ENCODE data around the gene CPT1C. TPM values are rescaled to one million over a fixed set of nuclear protein-coding genes. Genes with fewer than 3 reads are reported as not detected.

The CPT1C gene
- total and polyA plus RNA-seq, 2 of the 8 experiments (the other 6 are each of a cell fraction or from before 2014, with no cell fraction given) = 79.6 to 91.8 TPM

GRCh38 chr19:49669516-49669915, 21.4 kb upstream of the CPT1C start:
- Histone ChIP-seq H4K20me1 (replicated peaks in 1 of 2; ENCODE audit: control insufficient read depth in 1 of 2, insufficient read depth in 2 of 2, low read length in 2 of 2) (peaks cover 0 to 3% of the 10 kb centered on the region in 2 experiments), H3K4me1 (replicated peaks in 1 of 4; ENCODE audit: control insufficient read depth in 3 of 4, insufficient read depth in 4 of 4, low read length in 3 of 4) (peaks cover 0 to 9% (median 3%) of the 10 kb centered on the region in 4 experiments; a peak in 4 of 7 replicates), H3K9ac (replicated peaks in 1 of 4; ENCODE audit: extremely low read depth in 1 of 4, low read depth in 3 of 4, low read length in 3 of 4) (no peak overlapping the region), H3K79me1 (ENCODE audit: low read depth, low read length) (no peaks in the 10 kb centered on the region; the same call in none of the 2 replicates), H2BK15ac (ENCODE audit: low read length) (no peak overlapping the region), H2BK12ac (ENCODE audit: low read depth, low read length) (no peak overlapping the region), H3K23ac (ENCODE audit: insufficient read length) (no peak overlapping the region), H3K4me3 (ENCODE audit: extremely low read depth in 1 of 4, insufficient read depth in 2 of 4, low read depth in 3 of 4, low read length in 4 of 4) (no peak overlapping the region), H3K27ac (ENCODE audit: low read depth, low read length) (no peak overlapping the region), H2AK5ac (ENCODE audit: low read depth, low read length) (no peak overlapping the region), H2BK120ac (replicated peaks; ENCODE audit: low read depth, low read length) (no peak overlapping the region), H4K5ac (ENCODE audit: insufficient read length, low read depth, low read length) (no peak overlapping the region), H2AFZ (ENCODE audit: low read length) (no peak overlapping the region), H3K23me2 (ENCODE audit: low read depth, low read length) (peaks cover 12% of the 10 kb centered on the region), H4K91ac (replicated peaks; ENCODE audit: insufficient read length, low read length) (no peak overlapping the region), H3K36me3 (ENCODE audit: control insufficient read depth in 2 of 4, insufficient read depth in 4 of 4, low read length in 3 of 4) (peaks cover 2 to 21% (median 9%) of the 10 kb centered on the region in 4 experiments; a peak in 7 of 8 replicates), H4K8ac (ENCODE audit: extremely low read depth, insufficient read depth, low read length) (no peak overlapping the region), H3K14ac (ENCODE audit: insufficient read length) (no peak overlapping the region), H3K56ac (replicated peaks; ENCODE audit: insufficient read length, low read depth, low read length) (no peak overlapping the region), H3K9me3 (ENCODE audit: insufficient read depth in 2 of 2, low read depth in 1 of 2, low read length in 1 of 2) (no peaks in the 10 kb centered on the region), H3K79me2 (ENCODE audit: control insufficient read depth in 1 of 2, insufficient read depth in 2 of 2, low read length in 2 of 2) (peaks cover 5 to 25% of the 10 kb centered on the region in 2 experiments; a peak in 2 of 4 replicates), H3K4me2 (ENCODE audit: insufficient read depth in 1 of 2, low read depth in 2 of 2, low read length in 2 of 2) (no peak overlapping the region), H3K18ac (ENCODE audit: extremely low read depth, low read length) (no peak overlapping the region), H2BK20ac (ENCODE audit: low read length) (no peak overlapping the region), H2BK5ac (ENCODE audit: low read depth, low read length) (no peak overlapping the region), H3K4ac (replicated peaks; ENCODE audit: insufficient read length, low read depth, low read length) (no peak overlapping the region), H3K27me3 (replicated peaks in 1 of 4; ENCODE audit: control insufficient read depth in 3 of 4, extremely low read depth in 1 of 4, insufficient read depth in 3 of 4, low read length in 3 of 4) (no peaks in the 10 kb centered on the region)
- DNase-seq (ENCODE audit: low read depth in 1 of 2, low spot score in 2 of 2) (no peak), FAIRE-seq (no peak)
- ChIA-PET POLR2A (ENCODE audit: partially characterized antibody) (interaction anchor here (1.0 to 18.0 kb wide), 7 partner anchors 4 to 72 kb away, joined by 3 to 275 read pairs (median 6); partner anchors contain the start of genes ADM5, BCL2L12, CPT1C and IRF3), CTCF (ENCODE audit: partially characterized antibody) (interaction anchor here (0.6 to 7.4 kb wide), 7 partner anchors 9 to 99 kb away, joined by 3 to 39 read pairs (median 7); no protein-coding TSS in a partner anchor)
- 96% methylated on average over 3 of the region's 3 CpGs; no CpG with 5 or more reads in 1 of the 2 experiments for WGBS, 2 experiments (ENCODE audit: extremely low coverage in 1 of 2, insufficient coverage in 1 of 2, insufficient read length in 1 of 2, insufficient replicate concordance in 2 of 2, low coverage in 1 of 2, low lambda C conversion rate in 2 of 2, missing lambda C conversion rate in 1 of 2)
- no peak for TF ChIP-seq FOSL1 (IDR thresholded peaks at IDR 0.05; ENCODE audit: insufficient read depth, low read depth, low read length)
- no peak for TF ChIP-seq CTBP2 (IDR thresholded peaks at IDR 0.05; ENCODE audit: borderline replicate concordance, insufficient read depth, insufficient read length, low read length)
- TF ChIP-seq CTCF (IDR thresholded peaks at IDR 0.05; ENCODE audit: control extremely low read depth in 1 of 3, insufficient read depth in 1 of 3, low read depth in 1 of 3, low read length in 3 of 3) = no peak
- no peak for TF ChIP-seq CREB1 (IDR thresholded peaks at IDR 0.05)
- no peak for TF ChIP-seq POLR2AphosphoS5 (IDR thresholded peaks at IDR 0.05; ENCODE audit: low read depth, low read length)
- TF ChIP-seq GTF2F1 (IDR thresholded peaks at IDR 0.05; ENCODE audit: borderline replicate concordance, low read depth, low read length) = no peak
- TF ChIP-seq ZNF274 (IDR thresholded peaks at IDR 0.05; ENCODE audit: borderline replicate concordance, extremely low read depth, low read length) = no peak

Data from H1 (cell line).